ENCODE results near the gene RBMS3. TPM values are rescaled to one million over a fixed set of nuclear protein-coding genes. Genes with fewer than 3 reads are reported as not detected.

RBMS3 gene
- total and polyA plus RNA-seq, 2 experiments from 2014 or later: 3.2 to 7.4 TPM

DNA sequence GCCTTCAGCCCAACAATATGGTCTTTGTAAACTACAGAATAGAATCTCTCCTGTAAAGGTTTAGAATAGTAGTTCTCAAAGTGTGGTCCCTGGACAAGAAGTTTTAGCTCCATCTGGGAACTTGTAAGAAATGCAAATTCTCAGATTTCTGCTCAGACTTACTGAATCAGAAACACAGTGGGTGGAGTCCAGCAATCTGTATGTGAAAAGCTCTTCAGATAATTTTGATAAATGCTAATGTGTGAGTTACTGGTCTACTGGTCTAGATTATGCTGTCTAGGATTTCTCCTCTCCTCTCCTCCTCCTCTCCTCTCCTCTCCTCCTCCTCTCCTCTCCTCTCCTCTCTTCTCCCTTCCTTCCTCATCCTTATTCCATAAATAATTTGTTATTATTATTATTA, 57.5 kb downstream of the RBMS3 start (continued):
- TF ChIP-seq ZNF462 (CRISPR knock-in tag; IDR thresholded peaks at IDR 0.05) (no peak), STAT1 (IDR thresholded peaks at IDR 0.05; ENCODE audit: unreplicated experiment) (no peak), EZH2 (IDR thresholded peaks at IDR 0.05; ENCODE audit: low read depth, unreplicated experiment) (no peak), ZNF331 (CRISPR knock-in tag; IDR thresholded peaks at IDR 0.05; ENCODE audit: low read depth) (no peak), POLR2AphosphoS5 (IDR thresholded peaks at IDR 0.05; ENCODE audit: low read depth) (no peak)

GRCh38 chr3:29339016-29339833, 58.4 kb downstream of the RBMS3 start:
- Histone ChIP-seq H3K27me3 (ENCODE audit: insufficient read depth) (no peaks in the 10 kb centered on the region), H2AFZ (no peak overlapping the region), H4K20me1 (replicated peaks; ENCODE audit: insufficient read depth) (no peaks in the 10 kb centered on the region), H3K4me1 (ENCODE audit: insufficient read depth) (peaks cover 31% of the 10 kb centered on the region), H3K9me2 (ENCODE audit: insufficient read depth) (peaks cover 5% of the 10 kb centered on the region; the same call in 1 of the 2 replicates), H3K79me2 (replicated peaks; ENCODE audit: insufficient read depth) (no peaks in the 10 kb centered on the region), H3K4me2 (no peak overlapping the region), H3K36me3 (ENCODE audit: insufficient read depth) (no peaks in the 10 kb centered on the region), H3K27ac (ENCODE audit: low read depth) (no peak overlapping the region), H3K4me3 (no peak overlapping the region), H3F3A (replicated peaks; ENCODE audit: low read depth) (no peaks in the 10 kb centered on the region)
- no peak overlapping the region for H3K4me3 Mint-ChIP-seq
- H3K27me3 Mint-ChIP-seq (ENCODE audit: insufficient read depth, low read depth, poor library complexity): no peaks in the 10 kb centered on the region
- ATAC-seq (no peak; the same call in 2 of the 3 replicates), DNase-seq (ENCODE audit: low spot score) (no peak)
- no peaks in the 10 kb centered on the region for H3K36me3 Mint-ChIP-seq (ENCODE audit: low read depth)
- H3K9me3 Mint-ChIP-seq: no peaks in the 10 kb centered on the region
- H3K27ac Mint-ChIP-seq: no peak overlapping the region
- H3K4me1 Mint-ChIP-seq: peaks cover 25% of the 10 kb centered on the region
- no peak for TF ChIP-seq NANOG (IDR thresholded peaks at IDR 0.05; ENCODE audit: borderline replicate concordance)
- no peak for TF ChIP-seq EZH2phosphoT487 (IDR thresholded peaks at IDR 0.05; ENCODE audit: unreplicated experiment)
- TF ChIP-seq, protein P1, sequence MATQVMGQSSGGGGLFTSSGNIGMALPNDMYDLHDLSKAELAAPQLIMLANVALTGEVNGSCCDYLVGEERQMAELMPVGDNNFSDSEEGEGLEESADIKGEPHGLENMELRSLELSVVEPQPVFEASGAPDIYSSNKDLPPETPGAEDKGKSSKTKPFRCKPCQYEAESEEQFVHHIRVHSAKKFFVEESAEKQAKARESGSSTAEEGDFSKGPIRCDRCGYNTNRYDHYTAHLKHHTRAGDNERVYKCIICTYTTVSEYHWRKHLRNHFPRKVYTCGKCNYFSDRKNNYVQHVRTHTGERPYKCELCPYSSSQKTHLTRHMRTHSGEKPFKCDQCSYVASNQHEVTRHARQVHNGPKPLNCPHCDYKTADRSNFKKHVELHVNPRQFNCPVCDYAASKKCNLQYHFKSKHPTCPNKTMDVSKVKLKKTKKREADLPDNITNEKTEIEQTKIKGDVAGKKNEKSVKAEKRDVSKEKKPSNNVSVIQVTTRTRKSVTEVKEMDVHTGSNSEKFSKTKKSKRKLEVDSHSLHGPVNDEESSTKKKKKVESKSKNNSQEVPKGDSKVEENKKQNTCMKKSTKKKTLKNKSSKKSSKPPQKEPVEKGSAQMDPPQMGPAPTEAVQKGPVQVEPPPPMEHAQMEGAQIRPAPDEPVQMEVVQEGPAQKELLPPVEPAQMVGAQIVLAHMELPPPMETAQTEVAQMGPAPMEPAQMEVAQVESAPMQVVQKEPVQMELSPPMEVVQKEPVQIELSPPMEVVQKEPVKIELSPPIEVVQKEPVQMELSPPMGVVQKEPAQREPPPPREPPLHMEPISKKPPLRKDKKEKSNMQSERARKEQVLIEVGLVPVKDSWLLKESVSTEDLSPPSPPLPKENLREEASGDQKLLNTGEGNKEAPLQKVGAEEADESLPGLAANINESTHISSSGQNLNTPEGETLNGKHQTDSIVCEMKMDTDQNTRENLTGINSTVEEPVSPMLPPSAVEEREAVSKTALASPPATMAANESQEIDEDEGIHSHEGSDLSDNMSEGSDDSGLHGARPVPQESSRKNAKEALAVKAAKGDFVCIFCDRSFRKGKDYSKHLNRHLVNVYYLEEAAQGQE (IDR thresholded peaks at IDR 0.05; ENCODE audit: unreplicated experiment): no peak
- no peak for TF ChIP-seq JUNB (IDR thresholded peaks at IDR 0.05; ENCODE audit: unreplicated experiment)
- TF ChIP-seq STAT1 (IDR thresholded peaks at IDR 0.05; ENCODE audit: unreplicated experiment): no peak
- no peak for TF ChIP-seq ZNF114 (CRISPR knock-in tag; IDR thresholded peaks at IDR 0.05)
- TF ChIP-seq CREB1 (CRISPR knock-in tag; IDR thresholded peaks at IDR 0.05; ENCODE audit: low read depth): no peak
- TF ChIP-seq ETS1 (IDR thresholded peaks at IDR 0.05): no peak
- no peak for TF ChIP-seq EZH2 (IDR thresholded peaks at IDR 0.05; ENCODE audit: low read depth, unreplicated experiment)
- TF ChIP-seq ZNF331 (CRISPR knock-in tag; IDR thresholded peaks at IDR 0.05; ENCODE audit: low read depth): no peak
- TF ChIP-seq POLR2AphosphoS5 (IDR thresholded peaks at IDR 0.05; ENCODE audit: low read depth): no peak
